Transverse colon (tissue), 4 donors: Measurements from ENCODE around the gene RIOK3.

Experiments
- CTCF ChIP-seq, 5 experiments: fragments of 200-600 bp in 3 of 5; fragments of 450-650 bp in 2 of 5; sonication (generic) in 3 of 5; IDR thresholded peaks; 1 replicate in 2 of 5; 2 replicates in 3 of 5; pipeline ENCODE4 v1.5.1; 2016 to 2017; ENCODE audit warnings: antibody characterized with exemption in 5 of 5, inconsistent platforms in 3 of 5, mild to moderate bottlenecking in 2 of 5, moderate library complexity in 1 of 5
- EP300 ChIP-seq: sonication (generic); formaldehyde crosslinking; IDR thresholded peaks from one replicate; pipeline ENCODE4 v1.6.1; 2017; ENCODE audit warnings: antibody characterized with exemption, low read depth
- POLR2A ChIP-seq: fragments of 450-650 bp; IDR thresholded peaks from one replicate; pipeline ENCODE4 v1.6.1; 2016; ENCODE audit warnings: antibody characterized with exemption, mild to moderate bottlenecking, moderate library complexity
- POLR2AphosphoS5 ChIP-seq, 3 donors: sonication (generic); formaldehyde crosslinking; IDR thresholded peaks; one replicate each; pipeline ENCODE4 v1.6.1; 2016; ENCODE audit warnings: antibody characterized with exemption in 3 of 3

- no peak for TF ChIP-seq POLR2AphosphoS5 (IDR thresholded peaks at IDR 0.05)
- TF ChIP-seq CTCF (IDR thresholded peaks at IDR 0.05) = no peak
- TF ChIP-seq POLR2A = no peak
- no peak for TF ChIP-seq EP300
Measured at GRCh38 chr18:23403310-23403709, 49.8 kb upstream of the RIOK3 start.
